WI38 (cell line): Measurements from ENCODE around the gene BIN2.
"Not testable (repeated sequence)": the region's sequence is repeated elsewhere in the genome, so short reads cannot be mapped to it uniquely, and the experiment has no call there.

Experiments
- H3K4me3 ChIP-seq: 2 replicates; pipeline ENCODE4 v1.5.1; 2011; ENCODE audit warnings: low read depth, mild to moderate bottlenecking, control low read depth, low read length
- CTCF ChIP-seq: IDR thresholded peaks from 2 replicates; pipeline ENCODE4 v1.5.1; 2012; ENCODE audit warnings: low read depth, mild to moderate bottlenecking, control low read depth, low read length

The BIN2 gene

GRCh38 chr12:51265024-51265423, 59.0 kb downstream of the BIN2 start:
- no peak for TF ChIP-seq CTCF
- no peak overlapping the region for H3K4me3 ChIP-seq

GRCh38 chr12:51264297-51264696, 59.7 kb downstream of the BIN2 start:
- TF ChIP-seq CTCF, result no peak
- no peak overlapping the region for H3K4me3 ChIP-seq

- no peak overlapping the region for H3K4me3 ChIP-seq
- no peak for TF ChIP-seq CTCF
These were observed 60.6 kb downstream of the BIN2 start for GRCh38 chr12:51263341-51263740.

GRCh38 chr12:51262758-51263177, 61.2 kb downstream of the BIN2 start:
- no peak for TF ChIP-seq CTCF
- no peak overlapping the region for H3K4me3 ChIP-seq

- H3K4me3 ChIP-seq, result not testable (repeated sequence)
These were observed 64.4 kb downstream of the BIN2 start for GRCh38 chr12:51259600-51259999.

GRCh38 chr12:51254536-51254935, 69.4 kb downstream of the BIN2 start:
- H3K4me3 ChIP-seq, result no peak overlapping the region
- TF ChIP-seq CTCF, result no peak

- TF ChIP-seq CTCF, result no peak
These were observed 70.7 kb downstream of the BIN2 start for GRCh38 chr12:51253276-51253675.

GRCh38 chr12:51247523-51248206, 76.3 kb downstream of the BIN2 start:
- no peak for TF ChIP-seq CTCF
- no peak overlapping the region for H3K4me3 ChIP-seq

More at GRCh38 chr12:51253276-51253675, 70.7 kb downstream of the BIN2 start:
- no peak overlapping the region for H3K4me3 ChIP-seq
